CD4-positive, alpha-beta T cell (primary cell): ENCODE data around the gene VGLL4. TPM values are rescaled to one million over a fixed set of nuclear protein-coding genes. Genes with fewer than 3 reads are reported as not detected.
A peak's percentile ranks its signal among the peaks of the same experiment; 100 is the strongest.

ENCODE experiments used
- ATAC-seq: fragments of 200-7000 bp; cut with Tn5 transposase; one replicate; pipeline ENCODE4 v1.10.0; 2022; ENCODE audit warnings: mild to moderate bottlenecking; ENCODE audit not compliant: poor library complexity
- CTCF ChIA-PET: fragments of 350-600 bp; sonication (Branson Sonifier 250); formaldehyde crosslinking; loops from one replicate; lab custom pipeline; 2021; ENCODE audit warnings: antibody characterized with exemption, inconsistent platforms; lab: Charles Lee
- POLR2A ChIA-PET: fragments of 350-600 bp; sonication (Branson Sonifier 250); formaldehyde crosslinking; loops from one replicate; lab custom pipeline; 2021; ENCODE audit warnings: antibody characterized with exemption, inconsistent platforms; lab: Charles Lee
- DNase-seq, 14 experiments: peaks; one replicate each; pipeline ENCODE4 v3.0.0-alpha.2; 2013 to 2020; ENCODE audit warnings: mixed read lengths in 2 of 14
- H3K27ac ChIP-seq, 2 donors: one replicate each; pipeline versions ENCODE4 v1.5.1 to v1.7.0; 2013; ENCODE audit warnings: low read length in 2 of 2, low read depth in 1 of 2, mild to moderate bottlenecking in 1 of 2
- H3K27me3 ChIP-seq, 2 experiments: 1 replicate in 1 of 2; 2 replicates in 1 of 2; pipeline versions ENCODE4 v1.6.1 to v1.7.0; 2013; ENCODE audit warnings: low read length in 2 of 2, control low read depth in 1 of 2, mild to moderate bottlenecking in 1 of 2, moderate library complexity in 1 of 2; ENCODE audit not compliant: insufficient read depth in 2 of 2, control insufficient read depth in 1 of 2
- H3K36me3 ChIP-seq: one replicate; pipeline ENCODE4 v1.6.1; 2013; ENCODE audit warnings: low read length, control low read depth; ENCODE audit not compliant: insufficient read depth
- H3K4me1 ChIP-seq: one replicate; pipeline ENCODE4 v1.6.1; 2013; ENCODE audit warnings: low read length, control low read depth; ENCODE audit not compliant: insufficient read depth
- H3K4me3 ChIP-seq: one replicate; pipeline ENCODE4 v1.5.1; 2013; ENCODE audit warnings: mild to moderate bottlenecking, low read length, moderate library complexity
- H3K9me3 ChIP-seq, 2 experiments: 1 replicate in 1 of 2; 2 replicates in 1 of 2; pipeline versions ENCODE4 v1.6.1 to v1.7.0; 2013; ENCODE audit warnings: low read length in 2 of 2, mild to moderate bottlenecking in 2 of 2, control low read depth in 1 of 2, moderate library complexity in 1 of 2; ENCODE audit not compliant: control insufficient read depth in 1 of 2, insufficient read depth in 1 of 2
- H3K27ac Mint-ChIP-seq: one replicate; pipeline ENCODE4 v1.8.0; 2020; ENCODE audit warnings: mixed read lengths
- H3K27me3 Mint-ChIP-seq: one replicate; pipeline ENCODE4 v1.8.0; 2021; ENCODE audit warnings: mixed read lengths
- H3K36me3 Mint-ChIP-seq: one replicate; pipeline ENCODE4 v1.8.0; 2021; ENCODE audit warnings: low read depth, mixed read lengths
- H3K4me1 Mint-ChIP-seq: one replicate; pipeline ENCODE4 v1.8.0; 2021; ENCODE audit warnings: low read depth, mixed read lengths
- H3K4me3 Mint-ChIP-seq: one replicate; pipeline ENCODE4 v1.8.0; 2020; ENCODE audit warnings: mild to moderate bottlenecking, mixed read lengths
- H3K9me3 Mint-ChIP-seq: one replicate; pipeline ENCODE4 v1.8.0; 2020; ENCODE audit warnings: mixed read lengths
- intact Hi-C, 2 experiments: fragments of 100-400 bp; cut with DNase I in 1 of 2; cut with micrococcal nuclease in 1 of 2; formaldehyde crosslinking; loops; one replicate each; pipeline versions ENCODE4 v1.15.1 to v1.9.0; 2023 to 2025; cut with DNase I, micrococcal nuclease
- total RNA-seq, 174 experiments: library from RNA in 2 of 174; stranded (reverse) in 2 of 174; gene quantifications; one replicate each; pipeline ENCODE4 v1.2.3 and lab custom pipeline; 2021 to 2026
- TF ChIP-seq, protein P1 (sequence below): fragments of 200-600 bp; IDR thresholded peaks from one replicate; pipeline ENCODE4 v1.8.0; 2022; ENCODE audit warnings: antibody characterized with exemption, mild to moderate bottlenecking

The VGLL4 gene
- total RNA-seq, 2 experiments from 2014 or later: 10.5 to 11.3 TPM

DNA sequence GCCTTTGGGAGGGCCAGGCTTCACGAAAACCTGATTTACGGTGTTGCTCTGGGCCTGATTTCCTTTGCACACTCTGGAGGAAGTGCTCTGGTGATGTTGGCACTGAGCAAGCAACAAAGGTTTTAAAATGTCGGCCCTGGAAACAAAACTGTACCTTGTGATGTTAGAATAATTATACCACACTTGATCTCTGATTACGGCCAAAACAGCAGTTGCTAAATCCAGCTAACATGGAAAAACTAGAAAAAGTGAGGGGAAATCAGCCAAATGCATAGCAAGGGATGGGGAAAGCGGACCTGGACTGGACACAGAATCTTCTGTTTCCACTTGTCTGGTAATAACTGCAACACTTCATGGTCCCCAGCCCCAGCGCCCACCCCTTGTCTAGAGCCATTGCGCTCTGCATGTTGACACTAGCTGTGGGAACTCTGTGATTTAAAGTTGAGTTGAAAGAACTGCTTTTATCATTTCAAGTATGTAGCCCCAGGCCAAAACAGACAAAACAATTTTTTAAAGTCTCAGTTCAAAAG lies 120.1 kb downstream of the VGLL4 start:
- H3K36me3 Mint-ChIP-seq: peaks cover 18% of the 10 kb centered on the region
- H3K9me3 Mint-ChIP-seq: no peaks in the 10 kb centered on the region
- no peak overlapping the region for H3K4me3 ChIP-seq
- H3K9me3 ChIP-seq: no peaks in the 10 kb centered on the region
- no peaks in the 10 kb centered on the region for H3K4me1 ChIP-seq
- H3K27me3 ChIP-seq: no peaks in the 10 kb centered on the region
- intact Hi-C loops: no loop called here
- H3K4me1 Mint-ChIP-seq: peaks cover 9% of the 10 kb centered on the region
- TF ChIP-seq, protein P1, sequence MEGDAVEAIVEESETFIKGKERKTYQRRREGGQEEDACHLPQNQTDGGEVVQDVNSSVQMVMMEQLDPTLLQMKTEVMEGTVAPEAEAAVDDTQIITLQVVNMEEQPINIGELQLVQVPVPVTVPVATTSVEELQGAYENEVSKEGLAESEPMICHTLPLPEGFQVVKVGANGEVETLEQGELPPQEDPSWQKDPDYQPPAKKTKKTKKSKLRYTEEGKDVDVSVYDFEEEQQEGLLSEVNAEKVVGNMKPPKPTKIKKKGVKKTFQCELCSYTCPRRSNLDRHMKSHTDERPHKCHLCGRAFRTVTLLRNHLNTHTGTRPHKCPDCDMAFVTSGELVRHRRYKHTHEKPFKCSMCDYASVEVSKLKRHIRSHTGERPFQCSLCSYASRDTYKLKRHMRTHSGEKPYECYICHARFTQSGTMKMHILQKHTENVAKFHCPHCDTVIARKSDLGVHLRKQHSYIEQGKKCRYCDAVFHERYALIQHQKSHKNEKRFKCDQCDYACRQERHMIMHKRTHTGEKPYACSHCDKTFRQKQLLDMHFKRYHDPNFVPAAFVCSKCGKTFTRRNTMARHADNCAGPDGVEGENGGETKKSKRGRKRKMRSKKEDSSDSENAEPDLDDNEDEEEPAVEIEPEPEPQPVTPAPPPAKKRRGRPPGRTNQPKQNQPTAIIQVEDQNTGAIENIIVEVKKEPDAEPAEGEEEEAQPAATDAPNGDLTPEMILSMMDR: no peak
- H3K27ac Mint-ChIP-seq: peak overlapping the region; percentile 57
- H3K4me3 Mint-ChIP-seq: no peak overlapping the region
- POLR2A ChIA-PET: interaction anchor here (0.8 kb wide), 1 partner anchor 94 kb away, joined by 3 read pairs; no protein-coding TSS in a partner anchor
- H3K36me3 ChIP-seq: no peaks in the 10 kb centered on the region
- no peak for ATAC-seq
- DNase-seq: no peak
- H3K27me3 Mint-ChIP-seq: no peaks in the 10 kb centered on the region
- H3K27ac ChIP-seq: no peak overlapping the region
- CTCF ChIA-PET: no interaction called here

DNA sequence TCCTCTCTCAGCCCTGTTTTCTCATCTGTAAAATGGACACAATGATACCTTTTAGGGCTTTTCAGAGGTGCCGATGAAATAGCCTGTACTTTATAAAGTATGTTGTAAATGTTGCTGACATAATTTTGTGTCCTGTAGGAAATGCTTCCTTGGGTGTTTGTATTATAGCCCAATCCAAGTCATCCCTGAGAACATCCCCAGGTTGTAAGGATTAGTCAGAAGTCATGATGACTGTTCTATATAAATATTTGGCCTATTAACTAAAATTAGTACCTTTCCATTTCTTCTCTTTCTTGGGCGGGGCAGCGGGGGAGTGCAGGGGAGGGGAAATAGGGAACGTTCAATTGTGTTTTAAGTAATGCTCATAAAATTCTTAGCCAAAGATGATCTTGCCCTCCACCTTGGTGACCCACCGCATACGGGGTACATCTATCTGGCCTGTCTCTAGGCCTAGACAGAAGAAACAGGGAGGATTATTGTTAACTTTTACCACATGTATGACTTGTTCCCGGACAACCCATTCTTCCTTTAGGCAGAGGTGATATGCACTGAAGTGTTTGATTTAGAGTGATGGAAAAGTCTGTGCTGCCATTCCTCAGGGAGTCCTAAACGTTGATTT lies 120.7 kb downstream of the VGLL4 start:
- Mint-ChIP-seq H3K36me3 (peaks cover 16% of the 10 kb centered on the region), H3K9me3 (no peaks in the 10 kb centered on the region), H3K27me3 (no peaks in the 10 kb centered on the region), H3K4me1 (peaks cover 9% of the 10 kb centered on the region), H3K4me3 (no peak overlapping the region), H3K27ac (peak overlapping the region; percentile 57)
- Histone ChIP-seq H3K36me3 (no peaks in the 10 kb centered on the region), H3K4me1 (no peaks in the 10 kb centered on the region), H3K4me3 (no peak overlapping the region), H3K9me3 (no peaks in the 10 kb centered on the region), H3K27ac (no peak overlapping the region), H3K27me3 (no peaks in the 10 kb centered on the region)
- DNase-seq (no peak), ATAC-seq (no peak)
- ChIA-PET CTCF (interaction anchor here (0.6 kb wide), 1 partner anchor 280 kb away, joined by 3 read pairs; no protein-coding TSS in a partner anchor), POLR2A (no interaction called here)
- TF ChIP-seq, protein P1: no peak
- intact Hi-C loops: no loop called here

DNA sequence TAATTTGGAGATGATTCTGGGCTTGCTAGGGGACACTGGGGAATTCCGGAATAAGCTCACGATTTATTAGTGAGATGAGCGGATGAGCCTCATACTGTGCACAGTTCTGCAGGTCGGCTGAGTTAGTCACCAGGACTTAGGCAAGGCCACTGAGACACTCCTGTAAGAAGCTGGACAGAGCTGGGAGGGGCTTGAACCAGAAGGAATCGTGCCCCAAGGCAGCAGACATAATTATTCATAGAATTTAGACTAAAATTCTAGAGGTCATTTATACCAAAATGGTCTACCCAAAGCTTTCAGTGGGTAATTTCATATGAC lies 121.4 kb downstream of the VGLL4 start:
- H3K4me1 ChIP-seq: no peaks in the 10 kb centered on the region
- H3K4me3 ChIP-seq: no peak overlapping the region
- no peaks in the 10 kb centered on the region for H3K36me3 ChIP-seq
- ATAC-seq (no peak), DNase-seq (no peak)
- no peaks in the 10 kb centered on the region for H3K9me3 ChIP-seq
- TF ChIP-seq, protein P1: no peak
- H3K4me1 Mint-ChIP-seq: peaks cover 9% of the 10 kb centered on the region
- no peak overlapping the region for H3K4me3 Mint-ChIP-seq
- no peak overlapping the region for H3K27ac ChIP-seq
- intact Hi-C loops: no loop called here
- no peaks in the 10 kb centered on the region for H3K9me3 Mint-ChIP-seq
- ChIA-PET CTCF (no interaction called here), POLR2A (no interaction called here)
- peaks cover 11% of the 10 kb centered on the region for H3K36me3 Mint-ChIP-seq
- H3K27ac Mint-ChIP-seq: no peak overlapping the region
- no peaks in the 10 kb centered on the region for H3K27me3 ChIP-seq
- no peaks in the 10 kb centered on the region for H3K27me3 Mint-ChIP-seq
